ENCODE results near the gene ARID5B.
"Not testable (repeated sequence)": the region's sequence is repeated elsewhere in the genome, so short reads cannot be mapped to it uniquely, and the experiment has no call there.

Gene ARID5B

DNA sequence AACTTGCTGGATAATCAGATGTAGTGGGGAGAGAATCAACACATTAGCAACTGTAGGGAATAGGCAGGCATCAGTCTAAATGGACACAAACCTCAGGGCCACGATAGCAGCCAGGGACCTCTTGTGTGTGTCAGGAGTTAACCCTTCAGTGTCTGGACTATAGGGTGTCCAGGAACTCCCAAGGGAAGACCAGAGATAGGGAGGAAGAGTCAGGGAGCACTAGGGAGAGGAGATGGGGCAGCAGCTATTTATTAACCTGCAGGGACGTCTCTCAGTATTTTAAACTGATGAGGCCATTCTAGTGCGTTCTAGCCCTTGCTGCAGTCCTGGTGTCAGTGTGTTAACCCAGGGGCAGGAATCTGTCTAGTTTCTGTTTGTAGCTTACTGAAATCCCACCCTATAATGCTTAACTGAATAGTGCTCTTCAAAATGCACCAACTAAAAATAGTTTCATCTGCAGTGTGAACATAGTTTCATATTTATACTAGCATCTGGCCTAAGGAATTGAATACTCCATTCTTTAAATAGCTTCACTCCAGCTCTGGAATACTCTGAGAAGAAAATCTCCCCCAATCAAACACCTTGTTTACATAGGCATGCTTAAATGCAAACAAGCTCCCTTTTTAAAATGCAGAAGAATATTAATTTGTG, 62.7 kb downstream of the ARID5B start:
- no peak for FAIRE-seq
- DNase-seq (ENCODE audit: low spot score) = no peak

DNA sequence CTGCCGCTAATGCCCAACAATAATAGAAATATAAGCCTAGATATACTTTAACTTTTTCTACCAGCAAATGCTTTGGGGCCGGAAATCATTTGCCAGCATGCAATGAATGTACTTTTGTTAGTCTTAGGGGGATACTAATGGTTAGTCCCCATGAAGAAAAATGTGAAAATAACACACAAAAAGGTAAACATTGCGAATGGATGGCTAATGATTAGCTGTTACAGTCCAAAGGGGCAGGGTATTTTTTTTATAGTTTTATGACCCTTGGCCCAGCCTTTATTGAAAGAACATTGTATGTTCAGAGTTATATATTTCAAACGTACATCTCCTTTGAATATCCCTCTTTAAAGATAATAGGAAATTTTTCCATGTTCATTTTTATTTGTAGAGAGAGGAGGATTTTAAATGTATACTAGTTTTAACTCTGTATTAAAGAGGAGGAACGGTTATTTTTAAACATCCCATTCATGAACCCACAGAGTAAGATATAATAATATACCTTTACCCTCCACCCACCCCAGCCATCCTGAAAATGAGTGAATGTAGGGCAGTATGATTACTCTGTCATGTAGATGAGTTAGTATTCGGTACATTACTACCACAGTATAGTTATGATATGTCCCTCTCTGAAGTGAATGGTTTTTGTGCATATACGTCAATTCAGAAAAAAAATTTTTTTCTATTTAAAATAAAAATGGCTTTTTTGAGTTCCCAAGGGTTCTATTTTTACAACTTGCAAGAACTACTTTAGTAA, 63.6 kb downstream of the ARID5B start:
- no peak for FAIRE-seq
- no peak for DNase-seq (ENCODE audit: low spot score)

- FAIRE-seq (no peak), DNase-seq (ENCODE audit: low spot score) (no peak)
Observed at GRCh38 chr10:61965703-61966395, 64.3 kb downstream of the ARID5B start.

DNA sequence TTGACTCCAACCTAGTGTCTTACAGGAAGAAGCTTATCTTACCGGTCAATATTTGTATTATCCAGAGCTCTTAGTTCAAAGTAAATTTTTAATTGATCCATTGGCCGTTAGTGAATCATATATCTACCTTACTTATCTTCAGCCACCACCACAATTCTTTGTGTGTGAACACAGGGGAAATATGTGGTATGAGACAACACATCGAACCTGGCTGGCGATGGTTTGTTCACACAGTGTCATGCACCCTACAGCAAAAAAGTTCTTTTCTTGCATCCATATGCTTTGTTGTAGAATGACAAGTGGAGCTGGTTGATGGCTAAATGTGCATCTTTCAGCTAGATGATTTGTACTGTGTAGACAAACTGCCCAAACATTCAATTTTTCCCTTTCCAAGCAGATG, 65.8 kb downstream of the ARID5B start:
- no peak for FAIRE-seq

GRCh38 chr10:61970182-61971002, 68.9 kb downstream of the ARID5B start:
- no peak for FAIRE-seq
- no peak for DNase-seq (ENCODE audit: low spot score)

More for the DNA sequence above, 65.8 kb downstream of the ARID5B start:
- no peak for DNase-seq (ENCODE audit: low spot score)

DNA sequence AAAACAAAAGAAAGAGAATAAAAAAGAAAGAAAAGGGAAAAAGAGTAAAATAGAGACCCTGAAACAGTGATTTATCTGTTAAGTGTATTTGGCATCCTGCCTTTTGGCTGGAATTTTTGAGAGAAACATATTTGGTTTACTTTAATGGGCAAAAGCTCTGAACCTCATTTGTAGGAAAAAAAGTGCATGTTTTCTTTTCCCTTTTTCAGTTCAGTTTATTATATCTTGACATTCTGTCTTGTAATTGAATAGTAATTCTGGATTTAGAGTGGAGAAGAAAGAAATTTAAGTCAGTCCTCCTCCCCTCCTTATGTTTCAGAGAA, 69.5 kb downstream of the ARID5B start:
- no peak for DNase-seq (ENCODE audit: low spot score)
- FAIRE-seq = no peak

- FAIRE-seq = no peak
Observed at GRCh38 chr10:61973169-61973568, 71.7 kb downstream of the ARID5B start.

GRCh38 chr10:61973906-61974305, 72.4 kb downstream of the ARID5B start:
- DNase-seq (ENCODE audit: low spot score) (no peak), FAIRE-seq (no peak)

More at GRCh38 chr10:61973169-61973568, 71.7 kb downstream of the ARID5B start:
- DNase-seq (ENCODE audit: low spot score) = no peak

- DNase-seq (ENCODE audit: low spot score) (no peak), FAIRE-seq (no peak)
Observed at GRCh38 chr10:61974601-61975390, 73.3 kb downstream of the ARID5B start.

GRCh38 chr10:61975391-61975932, 74.0 kb downstream of the ARID5B start:
- no peak for FAIRE-seq
- DNase-seq (ENCODE audit: low spot score) = peak; percentile 32

- not testable (repeated sequence) for DNase-seq (ENCODE audit: low spot score); FAIRE-seq
Observed at GRCh38 chr10:61976951-61977721, 75.6 kb downstream of the ARID5B start.

GRCh38 chr10:61978965-61979364, 77.5 kb downstream of the ARID5B start:
- DNase-seq (ENCODE audit: low spot score) = no peak
- no peak for FAIRE-seq

- DNase-seq (ENCODE audit: low spot score) (no peak), FAIRE-seq (no peak)
Observed at GRCh38 chr10:61981460-61981859, 80.0 kb downstream of the ARID5B start.

DNA sequence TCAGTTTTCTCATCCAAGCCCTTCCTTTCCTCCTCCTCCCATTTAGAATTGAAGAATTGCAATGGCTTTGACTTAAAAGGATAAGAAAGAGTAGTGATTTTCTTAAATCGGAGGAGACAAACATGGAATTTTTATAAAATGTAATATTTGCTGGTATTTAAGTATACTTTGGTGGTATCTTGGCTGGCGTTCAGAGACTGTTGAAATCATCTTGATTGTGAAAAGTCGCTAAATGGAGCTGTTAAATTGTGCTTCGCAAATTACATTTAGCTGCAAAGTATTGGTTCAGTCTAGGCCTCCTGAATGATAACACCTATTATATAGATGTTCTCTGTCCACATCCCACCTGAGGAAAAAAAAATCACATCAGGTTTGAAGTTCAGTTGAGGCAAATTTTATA, 81.8 kb downstream of the ARID5B start:
- FAIRE-seq (no peak), DNase-seq (ENCODE audit: low spot score) (no peak)

DNA sequence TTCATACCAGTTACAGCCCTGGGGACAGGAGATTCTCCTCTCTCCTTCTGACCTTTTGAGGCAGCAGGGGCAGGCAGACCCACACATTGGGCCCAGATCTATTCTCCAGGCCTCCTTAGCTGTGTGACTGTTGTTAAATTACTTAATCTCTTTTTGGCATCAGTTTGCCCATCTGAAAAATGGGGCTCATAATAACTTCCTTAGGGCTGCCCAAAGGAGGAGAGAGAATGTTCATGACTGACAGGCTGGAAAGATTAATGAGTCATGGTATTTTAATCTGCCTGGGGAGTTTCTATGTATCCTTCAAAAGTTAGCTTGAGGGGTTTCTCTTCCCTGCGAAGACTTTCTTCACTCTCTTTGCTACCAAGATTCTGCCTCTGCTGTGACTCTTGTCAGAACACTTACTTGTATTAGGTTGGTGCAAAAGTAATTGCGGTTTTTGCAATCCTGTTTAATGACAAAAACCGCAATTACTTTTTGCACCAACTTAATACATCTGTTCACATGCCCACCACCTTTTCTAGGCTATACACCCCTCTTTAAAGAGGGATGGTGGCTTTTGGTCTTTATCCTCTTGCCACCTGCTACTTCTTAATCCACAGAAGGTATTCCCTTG, 83.4 kb downstream of the ARID5B start:
- no peak for FAIRE-seq
- no peak for DNase-seq (ENCODE audit: low spot score)

GRCh38 chr10:61985715-61986114, 84.2 kb downstream of the ARID5B start:
- no peak for DNase-seq (ENCODE audit: low spot score)
- FAIRE-seq = no peak

- FAIRE-seq = no peak
- no peak for DNase-seq (ENCODE audit: low spot score)
Observed at GRCh38 chr10:61986382-61986781, 84.9 kb downstream of the ARID5B start.

DNA sequence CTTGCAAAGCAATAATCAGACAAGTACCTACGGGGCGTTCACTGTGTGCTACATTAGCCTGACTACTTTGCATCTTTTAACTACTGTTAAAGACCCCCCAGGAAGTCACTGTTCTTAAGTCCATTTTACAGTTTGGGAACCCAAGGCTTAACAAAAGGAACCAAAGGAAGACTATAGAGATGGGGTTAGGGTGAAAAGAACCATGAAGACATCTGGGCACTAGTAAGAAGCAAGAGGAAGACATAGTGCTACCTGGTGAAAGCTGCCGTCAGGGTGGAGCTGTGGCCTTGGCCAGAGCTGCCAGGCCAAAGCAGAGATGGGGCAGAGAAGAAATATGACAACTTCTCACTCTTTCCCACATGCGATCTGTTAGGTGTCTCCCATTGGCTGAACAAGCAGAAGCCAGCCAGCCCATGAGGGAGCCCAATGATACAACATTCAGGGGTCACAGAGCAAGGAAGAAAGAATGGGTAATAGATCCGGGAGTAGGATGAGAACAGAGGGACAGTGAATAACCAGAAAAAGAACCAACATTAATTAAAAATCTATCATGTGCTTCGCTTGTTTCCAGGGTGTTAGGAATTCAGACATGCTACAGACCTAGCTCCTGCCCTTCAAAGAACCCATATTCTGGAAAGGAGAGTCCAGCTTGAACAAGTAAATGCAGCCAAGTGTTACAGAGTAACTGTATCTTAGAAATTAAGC, 85.4 kb downstream of the ARID5B start:
- FAIRE-seq = no peak

GRCh38 chr10:61987537-61987936, 86.0 kb downstream of the ARID5B start:
- DNase-seq (ENCODE audit: low spot score) (no peak), FAIRE-seq (no peak)

More for the DNA sequence above, 85.4 kb downstream of the ARID5B start:
- no peak for DNase-seq (ENCODE audit: low spot score)

Measured in urothelium cell line (cell line).